Activated T-helper 2 cell treated with anti-CD3 and anti-CD28 coated beads, Interferon-gamma antibody, Interleukin-2, Interleukin-4, amounts not matched to agents 10 μg/mL and 5 μg/mL and 100 μg/mL, durations not matched to agents 14 hours and 24 hours and 36 hours (primary cell): ENCODE measurements around the gene PALB2. TPM values are rescaled to one million over a fixed set of nuclear protein-coding genes. Genes with fewer than 3 reads are reported as not detected.

ENCODE experiments used
- total RNA-seq: library from RNA; stranded (reverse); gene quantifications from 2 replicates; pipeline ENCODE4 v1.2.3, GENCODE V29; 2022

Gene PALB2
- total RNA-seq, 1 donor from 2014 or later: 30.8 TPM

Other genes starting within 250 kb of the PALB2 start
- 23.8 and 24.2 TPM in 2 replicates for gene COG7, start 188.1 kb downstream of the PALB2 start, total RNA-seq
- gene GGA2, start 130.8 kb downstream of the PALB2 start, total RNA-seq: 108 and 110 TPM in 2 replicates
- 25.3 and 26.6 TPM in 2 replicates for gene EARS2, start 84.0 kb downstream of the PALB2 start, total RNA-seq
- 57.7 and 62.5 TPM in 2 replicates for gene UBFD1, start 83.6 kb downstream of the PALB2 start, total RNA-seq
- 132 and 142 TPM in 2 replicates for gene NDUFAB1, start 45.0 kb downstream of the PALB2 start, total RNA-seq
- 86.5 and 88.4 TPM in 2 replicates for gene DCTN5, start 156 bp upstream of the PALB2 start, total RNA-seq
- 71.6 and 75.3 TPM in 2 replicates for gene PLK1, start 37.6 kb upstream of the PALB2 start, total RNA-seq
- gene ERN2, start 71.9 kb upstream of the PALB2 start, total RNA-seq: not detected in 2 replicates
- not detected in 2 replicates for gene CHP2, start 113.7 kb upstream of the PALB2 start, total RNA-seq
- 69.0 and 69.5 TPM in 2 replicates for gene PRKCB, start 194.7 kb upstream of the PALB2 start, total RNA-seq